GM10266 (cell line): Measurements from ENCODE around the gene LONP2.

Experiments used
- DNase-seq: peaks from one replicate; pipeline ENCODE4 v3.0.0; 2012; ENCODE audit errors: extremely low spot score
- CTCF ChIP-seq: IDR thresholded peaks from 2 replicates; pipeline ENCODE4 v1.5.1; 2012; ENCODE audit warnings: mild to moderate bottlenecking, low read depth; ENCODE audit not compliant: control insufficient read depth, insufficient read depth; ENCODE audit errors: missing control alignments

The LONP2 gene

GRCh38 chr16:48277158-48277557 is 33.1 kb downstream of the LONP2 start:
- no peak for TF ChIP-seq CTCF
- no peak for DNase-seq

- no peak for DNase-seq
- TF ChIP-seq CTCF = no peak
These were observed 35.1 kb downstream of the LONP2 start for GRCh38 chr16:48279199-48279598.

- DNase-seq = no peak
- TF ChIP-seq CTCF = no peak
These were observed 36.4 kb downstream of the LONP2 start for GRCh38 chr16:48280546-48280945.

- no peak for TF ChIP-seq CTCF
- no peak for DNase-seq
These were observed 38.6 kb downstream of the LONP2 start for GRCh38 chr16:48282636-48283263.

GRCh38 chr16:48284772-48285409 is 40.8 kb downstream of the LONP2 start:
- DNase-seq = no peak
- no peak for TF ChIP-seq CTCF

GRCh38 chr16:48287239-48287638 is 43.1 kb downstream of the LONP2 start:
- DNase-seq = no peak
- TF ChIP-seq CTCF = no peak

GRCh38 chr16:48291303-48291702 is 47.2 kb downstream of the LONP2 start:
- TF ChIP-seq CTCF = no peak
- DNase-seq = no peak
